AG04450 (cell line): ENCODE data around the gene ZNF33A. TPM values are rescaled to one million over a fixed set of nuclear protein-coding genes. Genes with fewer than 3 reads are reported as not detected.

ENCODE experiments used
- CTCF ChIA-PET: fragments of 300-600, 350-600 bp; formaldehyde crosslinking; extraction: SDS; loops from one replicate; lab custom pipeline; 2022; ENCODE audit warnings: antibody characterized with exemption, inconsistent platforms; lab: Charles Lee
- POLR2A ChIA-PET: fragments of 350-600 bp; formaldehyde crosslinking; extraction: SDS; loops from one replicate; lab custom pipeline; 2021; ENCODE audit warnings: antibody characterized with exemption, inconsistent platforms; lab: Yijun Ruan, JAX
- DNase-seq: peaks from one replicate; pipeline ENCODE4 v3.0.0-alpha.2; 2011; ENCODE audit warnings: low read depth, low spot score
- H3K27ac ChIP-seq: one replicate; pipeline ENCODE4 v1.5.1; 2012; ENCODE audit warnings: low read depth, low read length, control low read depth
- H3K27me3 ChIP-seq: one replicate; pipeline ENCODE4 v1.6.0; 2012; ENCODE audit warnings: low read length; ENCODE audit not compliant: control insufficient read depth, insufficient read depth
- H3K4me3 ChIP-seq: 2 replicates; pipeline ENCODE4 v1.5.1; 2011; ENCODE audit warnings: mild to moderate bottlenecking, low read depth, low read length, control low read depth
- H3K9me3 ChIP-seq: 2 replicates; pipeline ENCODE4 v1.5.1; 2012; ENCODE audit warnings: low read length; ENCODE audit not compliant: control insufficient read depth, insufficient read depth
- CTCF ChIP-seq: IDR thresholded peaks from 2 replicates; pipeline ENCODE4 v1.5.1; 2011; ENCODE audit warnings: low read depth, low read length, control low read depth, inconsistent platforms
- polyA plus RNA-seq: library from polyadenylated mRNA; depleted of rRNA; stranded (reverse); fragments of >200 nt; gene quantifications from 2 replicates; pipeline ENCODE4 v1.2.3, GENCODE V29; 2011

Gene ZNF33A
- polyA plus RNA-seq, 1 experiment, result 10.5 TPM

GRCh38 chr10:38025283-38025682 is 14.8 kb downstream of the ZNF33A start:
- ChIA-PET CTCF (no interaction called here), POLR2A (no interaction called here)
- no peak for DNase-seq
- no peak for TF ChIP-seq CTCF
- no peaks in the 10 kb centered on the region for H3K27me3 ChIP-seq
- H3K4me3 ChIP-seq, result no peak overlapping the region
- H3K9me3 ChIP-seq, result no peaks in the 10 kb centered on the region
- no peak overlapping the region for H3K27ac ChIP-seq

- POLR2A ChIA-PET, result no interaction called here
- no peaks in the 10 kb centered on the region for H3K27me3 ChIP-seq
- no peaks in the 10 kb centered on the region for H3K9me3 ChIP-seq
- no peak for TF ChIP-seq CTCF
- no peak overlapping the region for H3K4me3 ChIP-seq
- DNase-seq, result no peak
- H3K27ac ChIP-seq, result no peak overlapping the region
- CTCF ChIA-PET, result no interaction called here
Observed at GRCh38 chr10:38027986-38028385, 17.5 kb downstream of the ZNF33A start.

GRCh38 chr10:38032886-38033285 is 22.4 kb downstream of the ZNF33A start:
- no peak overlapping the region for H3K4me3 ChIP-seq
- no peak for DNase-seq
- no peaks in the 10 kb centered on the region for H3K9me3 ChIP-seq
- TF ChIP-seq CTCF, result no peak
- POLR2A ChIA-PET, result no interaction called here
- CTCF ChIA-PET, result interaction anchor here (0.6 kb wide), 1 partner anchor 88 kb away, joined by 4 read pairs; no protein-coding TSS in a partner anchor
- H3K27me3 ChIP-seq, result no peaks in the 10 kb centered on the region
- no peak overlapping the region for H3K27ac ChIP-seq

GRCh38 chr10:38038107-38038931 is 27.8 kb downstream of the ZNF33A start:
- no peaks in the 10 kb centered on the region for H3K9me3 ChIP-seq
- ChIA-PET CTCF (interaction anchor here (0.6 kb wide), 1 partner anchor 62 kb away, joined by 6 read pairs; no protein-coding TSS in a partner anchor), POLR2A (no interaction called here)
- no peak for DNase-seq
- no peak overlapping the region for H3K27ac ChIP-seq
- no peak overlapping the region for H3K4me3 ChIP-seq
- no peak for TF ChIP-seq CTCF
- no peaks in the 10 kb centered on the region for H3K27me3 ChIP-seq

GRCh38 chr10:38038932-38039245 is 28.4 kb downstream of the ZNF33A start:
- no peaks in the 10 kb centered on the region for H3K9me3 ChIP-seq
- no peaks in the 10 kb centered on the region for H3K27me3 ChIP-seq
- TF ChIP-seq CTCF, result no peak
- no peak overlapping the region for H3K27ac ChIP-seq
- H3K4me3 ChIP-seq, result no peak overlapping the region
- CTCF ChIA-PET, result no interaction called here
- DNase-seq, result no peak
- POLR2A ChIA-PET, result no interaction called here
